ENCODE data around the gene ADIPOQ. TPM values are rescaled to one million over a fixed set of nuclear protein-coding genes. Genes with fewer than 3 reads are reported as not detected.
"Not testable (repeated sequence)": the region's sequence is repeated elsewhere in the genome, so short reads cannot be mapped to it uniquely, and the experiment has no call there.

The ADIPOQ gene
- total RNA-seq, 4 donors from 2014 or later: 10.7 to 21.6 (median 19.7) TPM

GRCh38 chr3:186883686-186884058 lies 41.2 kb downstream of the ADIPOQ start:
- WGBS: 81% methylated on average over 1 of the region's 1 CpG
- H3K4me3 ChIP-seq: no peak overlapping the region
- no peaks in the 10 kb centered on the region for H3K4me1 ChIP-seq
- no peak for DNase-seq (ENCODE audit: low spot score in 2 of 2)
- H3K27ac ChIP-seq: no peak overlapping the region
- TF ChIP-seq POLR2AphosphoS5 (IDR thresholded peaks at IDR 0.05): no peak
- no peak for TF ChIP-seq CTCF (IDR thresholded peaks at IDR 0.05)
- no peak for TF ChIP-seq EP300 (IDR thresholded peaks at IDR 0.05)
- no peak for TF ChIP-seq POLR2A (IDR thresholded peaks at IDR 0.05)
- no peaks in the 10 kb centered on the region for H3K36me3 ChIP-seq
- no peaks in the 10 kb centered on the region for H3K27me3 ChIP-seq
- no peaks in the 10 kb centered on the region for H3K9me3 ChIP-seq

- H3K27me3 ChIP-seq; H3K36me3 ChIP-seq; H3K9me3 ChIP-seq; H3K4me3 ChIP-seq; H3K27ac ChIP-seq; H3K4me1 ChIP-seq; DNase-seq (ENCODE audit: low spot score in 2 of 2): not testable (repeated sequence)
- 100% methylated on average over 1 of the region's 29 CpGs for WGBS
Observed at GRCh38 chr3:186884868-186885267, 42.4 kb downstream of the ADIPOQ start.

- Histone ChIP-seq H3K4me3 (no peak overlapping the region), H3K9me3 (no peaks in the 10 kb centered on the region), H3K4me1 (no peaks in the 10 kb centered on the region), H3K27me3 (no peaks in the 10 kb centered on the region), H3K27ac (no peak overlapping the region), H3K36me3 (no peaks in the 10 kb centered on the region)
- TF ChIP-seq POLR2A (IDR thresholded peaks at IDR 0.05) (no peak), EP300 (IDR thresholded peaks at IDR 0.05) (no peak), CTCF (IDR thresholded peaks at IDR 0.05) (no peak), POLR2AphosphoS5 (IDR thresholded peaks at IDR 0.05) (no peak)
- DNase-seq (ENCODE audit: low spot score in 2 of 2): no peak
- 85% methylated on average over 5 of the region's 5 CpGs for WGBS
Observed at GRCh38 chr3:186886202-186886981, 43.9 kb downstream of the ADIPOQ start.

GRCh38 chr3:186887507-186887938 lies 45.0 kb downstream of the ADIPOQ start:
- DNase-seq (ENCODE audit: low spot score in 2 of 2); H3K27ac ChIP-seq; H3K36me3 ChIP-seq; H3K4me3 ChIP-seq; H3K4me1 ChIP-seq; H3K9me3 ChIP-seq; H3K27me3 ChIP-seq: not testable (repeated sequence)
- WGBS: 100% methylated on average over 1 of the region's 5 CpGs

GRCh38 chr3:186888569-186888968 lies 46.1 kb downstream of the ADIPOQ start:
- H3K36me3 ChIP-seq: no peaks in the 10 kb centered on the region
- DNase-seq (ENCODE audit: low spot score in 2 of 2): no peak
- H3K27me3 ChIP-seq: no peaks in the 10 kb centered on the region
- H3K4me3 ChIP-seq: no peak overlapping the region
- TF ChIP-seq POLR2AphosphoS5 (IDR thresholded peaks at IDR 0.05): no peak
- TF ChIP-seq POLR2A (IDR thresholded peaks at IDR 0.05): no peak
- TF ChIP-seq EP300 (IDR thresholded peaks at IDR 0.05): no peak
- WGBS: 40% methylated on average over 6 of the region's 6 CpGs
- H3K9me3 ChIP-seq: no peaks in the 10 kb centered on the region
- no peak overlapping the region for H3K27ac ChIP-seq
- H3K4me1 ChIP-seq: no peaks in the 10 kb centered on the region

- H3K4me1 ChIP-seq; H3K9me3 ChIP-seq; H3K27me3 ChIP-seq; H3K4me3 ChIP-seq; H3K36me3 ChIP-seq; H3K27ac ChIP-seq; DNase-seq (ENCODE audit: low spot score in 2 of 2): not testable (repeated sequence)
- 98% methylated on average over 4 of the region's 4 CpGs for WGBS
Observed at GRCh38 chr3:186889698-186890097, 47.2 kb downstream of the ADIPOQ start.

- DNase-seq (ENCODE audit: low spot score in 2 of 2): no peak
- no peaks in the 10 kb centered on the region for H3K27me3 ChIP-seq
- no peak overlapping the region for H3K4me3 ChIP-seq
- H3K27ac ChIP-seq: no peak overlapping the region
- no peaks in the 10 kb centered on the region for H3K4me1 ChIP-seq
- H3K36me3 ChIP-seq: no peaks in the 10 kb centered on the region
- H3K9me3 ChIP-seq: no peaks in the 10 kb centered on the region
- no peak for TF ChIP-seq EP300 (IDR thresholded peaks at IDR 0.05)
- TF ChIP-seq POLR2AphosphoS5 (IDR thresholded peaks at IDR 0.05): no peak
- TF ChIP-seq POLR2A (IDR thresholded peaks at IDR 0.05): no peak
- no peak for TF ChIP-seq CTCF (IDR thresholded peaks at IDR 0.05)
Observed at GRCh38 chr3:186890911-186891310, 48.4 kb downstream of the ADIPOQ start.

- H3K9me3 ChIP-seq; DNase-seq (ENCODE audit: low spot score in 2 of 2); H3K4me1 ChIP-seq; H3K27ac ChIP-seq; H3K4me3 ChIP-seq; H3K36me3 ChIP-seq; H3K27me3 ChIP-seq: not testable (repeated sequence)
- 23% methylated on average over 2 of the region's 2 CpGs for whole genome bisulfite sequencing
Observed at GRCh38 chr3:186893071-186893470, 50.6 kb downstream of the ADIPOQ start.
